Ascending aorta (tissue), 2 donors: ENCODE measurements around the gene TICAM1. TPM values are rescaled to one million over a fixed set of nuclear protein-coding genes. Genes with fewer than 3 reads are reported as not detected.
A peak's percentile ranks its signal among the peaks of the same experiment; 100 is the strongest.

Source experiments
- DNase-seq, 2 donors: peaks; one replicate each; pipeline ENCODE4 v3.0.0-alpha.2; 2019; ENCODE audit warnings: low spot score in 2 of 2
- H3K27ac ChIP-seq, 2 donors: fragments of 200-600 bp; sonication (generic); one replicate each; pipeline ENCODE4 v1.5.1; 2016 to 2017; ENCODE audit warnings: mild to moderate bottlenecking in 1 of 2
- H3K27me3 ChIP-seq: fragments of 200-600 bp; sonication (generic); one replicate; pipeline ENCODE4 v1.5.1; 2017
- H3K36me3 ChIP-seq, 2 donors: fragments of 200-600 bp; sonication (generic); one replicate each; pipeline ENCODE4 v1.5.1; 2016
- H3K4me1 ChIP-seq, 2 donors: fragments of 200-600 bp; sonication (generic); one replicate each; pipeline ENCODE4 v1.5.1; 2016 to 2017; ENCODE audit warnings: mild to moderate bottlenecking in 1 of 2
- H3K4me3 ChIP-seq, 2 donors: fragments of 200-600 bp; sonication (generic); one replicate each; pipeline ENCODE4 v1.5.1; 2016 to 2017; ENCODE audit warnings: mild to moderate bottlenecking in 1 of 2
- H3K9me3 ChIP-seq, 2 donors: fragments of 200-600 bp; sonication (generic); one replicate each; pipeline ENCODE4 v1.5.1; 2016
- intact Hi-C: fragments of 100-400 bp; cut with DNase I; formaldehyde crosslinking; loops from one replicate; pipeline ENCODE4 v1.15.1; 2023
- total RNA-seq: library from RNA; depleted of rRNA; stranded (reverse); fragments of >200 nt; gene quantifications from one replicate; pipeline ENCODE4 v1.1.0, GENCODE V29; 2016
- TF ChIP-seq, protein P1 (sequence below), 3 experiments: fragments of 200-600 bp in 2 of 3; fragments of 450-650 bp in 1 of 3; sonication (generic) in 2 of 3; IDR thresholded peaks; one replicate each; pipeline ENCODE4 v1.5.1; 2016 to 2019; ENCODE audit warnings: antibody characterized with exemption in 3 of 3, mild to moderate bottlenecking in 1 of 3, moderate library complexity in 1 of 3

TICAM1 gene
- total RNA-seq, 1 donor from 2014 or later = 20.3 TPM

DNA sequence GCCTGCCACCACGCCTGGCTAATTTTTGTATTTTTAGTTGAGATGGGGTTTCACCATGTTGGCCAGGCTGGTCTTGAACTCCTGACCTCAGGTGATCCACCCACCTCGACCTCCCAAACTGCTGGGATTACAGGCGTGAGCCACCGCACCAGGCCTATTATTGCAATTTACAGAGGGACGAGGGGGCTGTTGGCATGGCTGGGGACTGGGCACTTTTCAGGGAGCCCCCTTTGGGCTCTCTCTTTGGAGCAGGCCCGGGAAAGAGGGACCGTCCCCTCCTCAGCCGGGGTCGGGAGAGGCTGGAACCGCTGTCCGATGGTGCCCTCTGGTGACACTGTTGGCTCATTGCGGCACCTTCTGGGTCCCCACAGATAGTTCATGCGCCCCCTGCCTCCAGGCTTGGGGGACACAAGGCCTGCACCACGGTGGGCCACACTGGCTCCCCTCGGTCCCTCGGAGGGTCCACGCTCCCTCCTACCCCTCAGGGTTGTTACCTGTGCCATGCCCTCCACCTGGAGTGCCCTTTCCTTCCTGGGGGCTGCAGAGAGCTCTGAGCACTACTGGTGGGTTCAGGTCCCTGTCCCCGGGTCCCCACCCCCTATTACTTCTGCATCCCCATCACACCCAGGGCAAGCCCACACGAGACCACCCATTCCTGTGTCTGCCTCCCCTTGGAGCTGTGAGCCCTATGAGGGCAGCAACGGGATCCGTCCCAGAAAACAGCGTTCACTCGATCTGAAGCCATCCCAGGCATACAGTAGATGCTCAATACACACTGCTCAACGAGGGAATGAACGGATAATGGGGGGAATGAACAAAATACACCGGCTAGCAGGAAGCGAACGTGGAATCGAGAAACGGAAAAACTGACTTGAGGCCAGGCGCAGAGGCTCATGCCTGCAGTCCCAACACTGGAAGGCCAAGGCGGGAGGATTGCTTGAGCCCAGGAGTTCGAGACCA lies 27.5 kb downstream of the TICAM1 start:
- peaks cover 2 to 3% of the 10 kb centered on the region in 2 donors for H3K36me3 ChIP-seq
- no peaks in the 10 kb centered on the region for H3K4me1 ChIP-seq
- H3K27me3 ChIP-seq = no peaks in the 10 kb centered on the region
- DNase-seq = no peak
- no peaks in the 10 kb centered on the region for H3K9me3 ChIP-seq
- TF ChIP-seq, protein P1, sequence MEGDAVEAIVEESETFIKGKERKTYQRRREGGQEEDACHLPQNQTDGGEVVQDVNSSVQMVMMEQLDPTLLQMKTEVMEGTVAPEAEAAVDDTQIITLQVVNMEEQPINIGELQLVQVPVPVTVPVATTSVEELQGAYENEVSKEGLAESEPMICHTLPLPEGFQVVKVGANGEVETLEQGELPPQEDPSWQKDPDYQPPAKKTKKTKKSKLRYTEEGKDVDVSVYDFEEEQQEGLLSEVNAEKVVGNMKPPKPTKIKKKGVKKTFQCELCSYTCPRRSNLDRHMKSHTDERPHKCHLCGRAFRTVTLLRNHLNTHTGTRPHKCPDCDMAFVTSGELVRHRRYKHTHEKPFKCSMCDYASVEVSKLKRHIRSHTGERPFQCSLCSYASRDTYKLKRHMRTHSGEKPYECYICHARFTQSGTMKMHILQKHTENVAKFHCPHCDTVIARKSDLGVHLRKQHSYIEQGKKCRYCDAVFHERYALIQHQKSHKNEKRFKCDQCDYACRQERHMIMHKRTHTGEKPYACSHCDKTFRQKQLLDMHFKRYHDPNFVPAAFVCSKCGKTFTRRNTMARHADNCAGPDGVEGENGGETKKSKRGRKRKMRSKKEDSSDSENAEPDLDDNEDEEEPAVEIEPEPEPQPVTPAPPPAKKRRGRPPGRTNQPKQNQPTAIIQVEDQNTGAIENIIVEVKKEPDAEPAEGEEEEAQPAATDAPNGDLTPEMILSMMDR (IDR thresholded peaks at IDR 0.05) = peak; percentile 48 to 66 (median 56)
- H3K27ac ChIP-seq = no peak overlapping the region
- intact Hi-C loops = no loop called here
- H3K4me3 ChIP-seq = no peak overlapping the region

GRCh38 chr19:4802711-4803110 lies 28.8 kb downstream of the TICAM1 start:
- peaks cover 5 to 8% of the 10 kb centered on the region in 2 donors for H3K36me3 ChIP-seq
- TF ChIP-seq, protein P1 (IDR thresholded peaks at IDR 0.05) = no peak
- no peak overlapping the region for H3K27ac ChIP-seq
- H3K4me1 ChIP-seq = no peaks in the 10 kb centered on the region
- no peak overlapping the region for H3K4me3 ChIP-seq
- no peak for DNase-seq
- H3K27me3 ChIP-seq = no peaks in the 10 kb centered on the region
- intact Hi-C loops = no loop called here
- no peaks in the 10 kb centered on the region for H3K9me3 ChIP-seq

DNA sequence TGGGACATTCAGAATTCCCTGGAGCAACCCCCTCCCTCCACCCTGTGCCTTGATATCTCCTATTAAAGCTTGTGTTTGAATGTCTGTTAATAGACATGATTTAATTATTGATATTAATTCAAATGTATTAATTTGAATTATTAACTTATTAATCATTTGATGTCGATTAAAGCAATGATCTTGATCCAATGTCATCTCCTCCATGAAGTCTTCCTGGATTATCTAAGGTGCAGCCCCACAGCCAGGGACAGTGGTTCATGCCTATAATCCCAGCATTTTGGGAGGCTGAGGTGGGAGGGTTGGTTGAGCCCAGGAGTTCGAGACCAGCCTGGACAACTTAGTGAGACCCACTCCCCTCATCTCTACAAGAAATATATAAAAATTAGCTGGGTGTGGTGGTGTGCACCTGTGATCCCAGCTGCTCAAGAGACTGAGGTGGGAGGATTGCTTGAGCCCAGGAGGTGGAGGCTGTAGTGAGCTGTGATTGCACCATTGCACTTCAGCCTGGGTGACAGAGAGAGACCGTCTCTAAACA lies 30.4 kb downstream of the TICAM1 start:
- intact Hi-C loops = no loop called here
- no peak for DNase-seq
- H3K27me3 ChIP-seq = no peaks in the 10 kb centered on the region
- TF ChIP-seq, protein P1 (IDR thresholded peaks at IDR 0.05) = no peak
- no peaks in the 10 kb centered on the region for H3K9me3 ChIP-seq
- peaks cover 16 to 21% of the 10 kb centered on the region in 2 donors for H3K36me3 ChIP-seq
- H3K4me3 ChIP-seq = no peak overlapping the region
- no peaks in the 10 kb centered on the region for H3K4me1 ChIP-seq
- H3K27ac ChIP-seq = no peak overlapping the region

GRCh38 chr19:4800591-4801081 lies 30.9 kb downstream of the TICAM1 start:
- peaks cover 20 to 21% of the 10 kb centered on the region in 2 donors for H3K36me3 ChIP-seq
- H3K4me1 ChIP-seq = no peaks in the 10 kb centered on the region
- no peaks in the 10 kb centered on the region for H3K27me3 ChIP-seq
- no peaks in the 10 kb centered on the region for H3K9me3 ChIP-seq
- TF ChIP-seq, protein P1 (IDR thresholded peaks at IDR 0.05) = no peak
- H3K4me3 ChIP-seq = no peak overlapping the region
- H3K27ac ChIP-seq = no peak overlapping the region
- intact Hi-C loops = no loop called here
- DNase-seq = no peak

- H3K27ac ChIP-seq = no peak overlapping the region
- peaks cover 12 to 19% of the 10 kb centered on the region in 2 donors for H3K4me1 ChIP-seq
- no peaks in the 10 kb centered on the region for H3K27me3 ChIP-seq
- intact Hi-C loops = no loop called here
- TF ChIP-seq, protein P1 (IDR thresholded peaks at IDR 0.05) = no peak
- no peaks in the 10 kb centered on the region for H3K9me3 ChIP-seq
- H3K36me3 ChIP-seq = peaks cover 37 to 43% of the 10 kb centered on the region in 2 donors
- H3K4me3 ChIP-seq = no peak overlapping the region
- DNase-seq = no peak
Measured at GRCh38 chr19:4795400-4795799, 36.1 kb downstream of the TICAM1 start.
